Vagina (tissue), 2 donors: ENCODE measurements around the gene TMC5.

Source experiments
- POLR2A ChIP-seq, 2 donors: fragments of 450-650 bp; IDR thresholded peaks; one replicate each; pipeline ENCODE4 v1.6.1; 2017; ENCODE audit warnings: antibody characterized with exemption in 2 of 2, mild to moderate bottlenecking in 2 of 2, moderate library complexity in 2 of 2
- TF ChIP-seq, protein P1 (sequence below), 3 experiments: fragments of 450-650 bp in 2 of 3; fragments of 200-600 bp in 1 of 3; sonication (generic) in 1 of 3; IDR thresholded peaks; one replicate each; pipeline ENCODE4 v1.5.1; 2017 to 2019; ENCODE audit warnings: antibody characterized with exemption in 3 of 3, mild to moderate bottlenecking in 2 of 3, moderate library complexity in 2 of 3

DNA sequence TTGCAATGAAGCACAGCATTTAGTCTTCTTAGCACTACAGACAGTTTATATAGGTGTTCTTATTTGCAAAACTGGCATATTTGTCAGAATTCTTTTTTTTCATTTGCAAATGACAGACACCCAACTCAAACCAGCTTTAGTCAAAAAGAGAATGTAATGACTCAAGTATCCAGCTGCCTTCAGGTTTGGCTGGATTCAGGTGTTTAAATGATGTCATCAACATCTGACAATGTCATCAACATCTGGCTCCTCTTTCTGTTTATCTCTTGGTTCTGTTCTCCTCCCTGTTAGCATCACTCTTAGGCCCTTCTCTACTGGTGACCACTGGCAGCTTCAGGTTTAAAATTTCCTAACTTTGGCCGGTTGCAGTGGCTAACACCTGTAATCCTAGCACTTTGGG, 18.9 kb downstream of the TMC5 start:
- TF ChIP-seq, protein P1, sequence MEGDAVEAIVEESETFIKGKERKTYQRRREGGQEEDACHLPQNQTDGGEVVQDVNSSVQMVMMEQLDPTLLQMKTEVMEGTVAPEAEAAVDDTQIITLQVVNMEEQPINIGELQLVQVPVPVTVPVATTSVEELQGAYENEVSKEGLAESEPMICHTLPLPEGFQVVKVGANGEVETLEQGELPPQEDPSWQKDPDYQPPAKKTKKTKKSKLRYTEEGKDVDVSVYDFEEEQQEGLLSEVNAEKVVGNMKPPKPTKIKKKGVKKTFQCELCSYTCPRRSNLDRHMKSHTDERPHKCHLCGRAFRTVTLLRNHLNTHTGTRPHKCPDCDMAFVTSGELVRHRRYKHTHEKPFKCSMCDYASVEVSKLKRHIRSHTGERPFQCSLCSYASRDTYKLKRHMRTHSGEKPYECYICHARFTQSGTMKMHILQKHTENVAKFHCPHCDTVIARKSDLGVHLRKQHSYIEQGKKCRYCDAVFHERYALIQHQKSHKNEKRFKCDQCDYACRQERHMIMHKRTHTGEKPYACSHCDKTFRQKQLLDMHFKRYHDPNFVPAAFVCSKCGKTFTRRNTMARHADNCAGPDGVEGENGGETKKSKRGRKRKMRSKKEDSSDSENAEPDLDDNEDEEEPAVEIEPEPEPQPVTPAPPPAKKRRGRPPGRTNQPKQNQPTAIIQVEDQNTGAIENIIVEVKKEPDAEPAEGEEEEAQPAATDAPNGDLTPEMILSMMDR (IDR thresholded peaks at IDR 0.05) = no peak
- no peak for TF ChIP-seq POLR2A (IDR thresholded peaks at IDR 0.05)
